Measurements from ENCODE around the gene RUNX1. TPM values are rescaled to one million over a fixed set of nuclear protein-coding genes. Genes with fewer than 3 reads are reported as not detected.

RUNX1 gene
- total and polyA plus RNA-seq, 10 donors, result 4.8 to 70.0 (median 43.6) TPM

- no peaks in the 10 kb centered on the region for H3K27me3 ChIP-seq (replicated peaks in 1 of 7)
- 80 to 89% (median 88%) methylated on average over 6 of the region's 6 CpGs for WGBS, 5 donors
- peaks cover 0 to 91% (median 24%) of the 10 kb centered on the region in 6 donors for H3K36me3 ChIP-seq
- intact Hi-C loops (cut with DNase I; ENCODE audit: low total_unique reads), result no loop called here
- peaks cover 0 to 60% (median 9%) of the 10 kb centered on the region in 6 donors for H3K4me1 ChIP-seq
- TF ChIP-seq POLR2AphosphoS5 (IDR thresholded peaks at IDR 0.05), result no peak
- TF ChIP-seq CTCF (IDR thresholded peaks at IDR 0.05 in 8 of 11, conservative IDR thresholded peaks at IDR 0.05 in 3 of 11), result no peak
- no peak for TF ChIP-seq POLR2A (IDR thresholded peaks at IDR 0.05)
- no peak for DNase-seq
- H3K9me3 ChIP-seq, result no peaks in the 10 kb centered on the region
- peak overlapping the region in 1 of 8 donors; percentile 20 for H3K27ac ChIP-seq
- no peak overlapping the region for H3K4me3 ChIP-seq
Observed at GRCh38 chr21:34814529-34814951, 234.6 kb downstream of the RUNX1 start.

GRCh38 chr21:34813266-34813894 is 235.7 kb downstream of the RUNX1 start:
- no peaks in the 10 kb centered on the region for H3K9me3 ChIP-seq
- TF ChIP-seq CTCF (IDR thresholded peaks at IDR 0.05 in 8 of 11, conservative IDR thresholded peaks at IDR 0.05 in 3 of 11) (no peak), POLR2AphosphoS5 (IDR thresholded peaks at IDR 0.05) (peak in 1 of 3 donors; percentile 14)
- H3K4me3 ChIP-seq, result no peak overlapping the region
- no peaks in the 10 kb centered on the region for H3K27me3 ChIP-seq (replicated peaks in 1 of 7)
- H3K36me3 ChIP-seq, result peaks cover 0 to 89% (median 22%) of the 10 kb centered on the region in 6 donors
- intact Hi-C loops (cut with DNase I; ENCODE audit: low total_unique reads), result no loop called here
- H3K4me1 ChIP-seq, result peaks cover 3 to 71% (median 20%) of the 10 kb centered on the region in 6 donors
- 83 to 95% (median 85%) methylated on average over 10 of the region's 10 CpGs for WGBS, 5 donors
- no peak for DNase-seq
- peak overlapping the region in 4 of 8 donors; percentile 2 to 40 (median 18) for H3K27ac ChIP-seq

GRCh38 chr21:34812504-34813265 is 236.4 kb downstream of the RUNX1 start:
- Histone ChIP-seq H3K36me3 (peaks cover 0 to 89% (median 21%) of the 10 kb centered on the region in 6 donors), H3K27ac (peak overlapping the region in 3 of 8 donors; percentile 2 to 40 (median 34)), H3K4me1 (peaks cover 6 to 78% (median 26%) of the 10 kb centered on the region in 6 donors), H3K9me3 (no peaks in the 10 kb centered on the region), H3K4me3 (no peak overlapping the region), H3K27me3 (replicated peaks in 1 of 7) (no peaks in the 10 kb centered on the region)
- intact Hi-C loops (cut with DNase I; ENCODE audit: low total_unique reads), result no loop called here
- no peak for DNase-seq
- 81 to 90% (median 87%) methylated on average over 7 of the region's 7 CpGs for WGBS, 5 donors
- TF ChIP-seq POLR2AphosphoS5 (IDR thresholded peaks at IDR 0.05) (no peak), POLR2A (IDR thresholded peaks at IDR 0.05) (no peak), CTCF (IDR thresholded peaks at IDR 0.05 in 8 of 11, conservative IDR thresholded peaks at IDR 0.05 in 3 of 11) (no peak)

GRCh38 chr21:34811368-34811767 is 237.7 kb downstream of the RUNX1 start:
- H3K27me3 ChIP-seq (replicated peaks in 1 of 7), result no peaks in the 10 kb centered on the region
- peak overlapping the region in 2 of 8 donors; percentile 1 to 23 for H3K27ac ChIP-seq
- TF ChIP-seq POLR2A (IDR thresholded peaks at IDR 0.05), result no peak
- no peak for TF ChIP-seq POLR2AphosphoS5 (IDR thresholded peaks at IDR 0.05)
- no peak for TF ChIP-seq CTCF (IDR thresholded peaks at IDR 0.05 in 8 of 11, conservative IDR thresholded peaks at IDR 0.05 in 3 of 11)
- peaks cover 0 to 9% (median 0%) of the 10 kb centered on the region in 8 donors for H3K9me3 ChIP-seq
- H3K36me3 ChIP-seq, result peaks cover 0 to 83% (median 15%) of the 10 kb centered on the region in 6 donors
- DNase-seq, result no peak
- intact Hi-C loops (cut with DNase I; ENCODE audit: low total_unique reads), result no loop called here
- WGBS, 5 donors, result 65 to 84% (median 73%) methylated on average over 4 of the region's 4 CpGs
- no peak overlapping the region for H3K4me3 ChIP-seq
- peaks cover 7 to 90% (median 31%) of the 10 kb centered on the region in 6 donors for H3K4me1 ChIP-seq

All from spleen (tissue), 11 donors.